GM12874 (cell line): ENCODE measurements around the gene AP5S1.

Experiments used
- TF ChIP-seq, protein P1 (sequence below): IDR thresholded peaks from 2 replicates; pipeline ENCODE4 v1.5.1; 2011; ENCODE audit warnings: low read depth, mild to moderate bottlenecking, control low read depth, low read length, moderate library complexity; ENCODE audit not compliant: insufficient read depth

The AP5S1 gene

DNA sequence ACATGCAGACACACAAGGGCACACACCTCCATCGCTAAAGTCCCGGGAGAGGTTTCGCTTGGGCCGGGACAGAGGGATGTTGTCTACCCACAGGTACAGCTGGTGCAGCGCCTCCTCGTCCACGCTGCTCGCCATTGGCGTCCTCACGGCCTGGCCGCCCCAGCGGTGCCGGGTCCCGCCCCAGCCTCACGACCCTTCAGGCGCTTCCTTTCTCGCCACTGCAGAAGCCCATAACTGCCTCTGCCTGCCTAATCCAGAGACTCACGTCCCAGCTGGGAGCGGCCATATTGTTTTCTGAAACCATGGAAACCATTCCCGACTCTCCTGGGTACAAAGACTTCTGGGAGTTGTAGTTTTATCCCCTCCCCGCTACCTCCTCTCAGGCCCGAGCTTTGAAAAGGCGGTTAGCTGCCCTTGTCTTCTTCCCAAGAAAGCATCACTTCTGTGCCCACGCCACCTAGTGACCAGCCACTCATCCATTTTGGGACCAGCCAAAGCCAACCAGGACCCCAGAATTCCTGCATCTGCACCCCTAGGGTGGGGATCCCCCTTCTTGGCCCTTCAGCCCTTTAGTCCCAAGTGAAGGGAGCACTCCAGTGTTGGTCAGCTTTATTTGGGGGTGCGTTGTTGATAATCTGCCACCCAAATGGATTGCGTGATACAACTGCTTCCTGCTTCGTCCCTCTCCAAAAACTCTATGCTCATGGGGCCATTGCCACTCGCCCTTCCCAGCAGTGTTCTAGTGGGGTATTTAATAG, 39.0 kb upstream of the AP5S1 start, which contains the start of gene SPEF1:
TSS of gene SPEF1 (minus strand) at position 296 of the 758 bp plus-strand sequence. CDS start at position 135, 161 bp downstream.
- TF ChIP-seq, protein P1, sequence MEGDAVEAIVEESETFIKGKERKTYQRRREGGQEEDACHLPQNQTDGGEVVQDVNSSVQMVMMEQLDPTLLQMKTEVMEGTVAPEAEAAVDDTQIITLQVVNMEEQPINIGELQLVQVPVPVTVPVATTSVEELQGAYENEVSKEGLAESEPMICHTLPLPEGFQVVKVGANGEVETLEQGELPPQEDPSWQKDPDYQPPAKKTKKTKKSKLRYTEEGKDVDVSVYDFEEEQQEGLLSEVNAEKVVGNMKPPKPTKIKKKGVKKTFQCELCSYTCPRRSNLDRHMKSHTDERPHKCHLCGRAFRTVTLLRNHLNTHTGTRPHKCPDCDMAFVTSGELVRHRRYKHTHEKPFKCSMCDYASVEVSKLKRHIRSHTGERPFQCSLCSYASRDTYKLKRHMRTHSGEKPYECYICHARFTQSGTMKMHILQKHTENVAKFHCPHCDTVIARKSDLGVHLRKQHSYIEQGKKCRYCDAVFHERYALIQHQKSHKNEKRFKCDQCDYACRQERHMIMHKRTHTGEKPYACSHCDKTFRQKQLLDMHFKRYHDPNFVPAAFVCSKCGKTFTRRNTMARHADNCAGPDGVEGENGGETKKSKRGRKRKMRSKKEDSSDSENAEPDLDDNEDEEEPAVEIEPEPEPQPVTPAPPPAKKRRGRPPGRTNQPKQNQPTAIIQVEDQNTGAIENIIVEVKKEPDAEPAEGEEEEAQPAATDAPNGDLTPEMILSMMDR: no peak

DNA sequence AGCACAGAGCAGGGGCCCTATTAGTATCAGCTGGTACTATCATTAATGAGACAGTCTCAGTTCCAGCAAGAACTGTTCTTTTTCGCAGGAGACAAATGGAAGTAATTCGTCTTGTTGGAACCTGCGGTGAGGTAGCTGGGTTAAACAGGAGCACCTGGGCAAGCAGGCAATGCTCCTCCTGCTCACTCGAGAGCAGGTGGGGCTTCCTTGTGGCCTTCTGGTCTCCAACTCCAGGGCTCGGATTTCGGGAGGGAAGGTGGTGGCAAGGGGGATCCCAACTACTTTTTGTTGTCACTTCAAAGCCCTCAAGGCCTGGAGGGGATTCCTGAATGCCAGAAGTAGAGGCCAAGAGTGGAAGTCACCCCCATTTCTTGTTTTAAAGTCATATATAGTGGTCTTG, 37.8 kb upstream of the AP5S1 start:
- TF ChIP-seq, protein P1: no peak

DNA sequence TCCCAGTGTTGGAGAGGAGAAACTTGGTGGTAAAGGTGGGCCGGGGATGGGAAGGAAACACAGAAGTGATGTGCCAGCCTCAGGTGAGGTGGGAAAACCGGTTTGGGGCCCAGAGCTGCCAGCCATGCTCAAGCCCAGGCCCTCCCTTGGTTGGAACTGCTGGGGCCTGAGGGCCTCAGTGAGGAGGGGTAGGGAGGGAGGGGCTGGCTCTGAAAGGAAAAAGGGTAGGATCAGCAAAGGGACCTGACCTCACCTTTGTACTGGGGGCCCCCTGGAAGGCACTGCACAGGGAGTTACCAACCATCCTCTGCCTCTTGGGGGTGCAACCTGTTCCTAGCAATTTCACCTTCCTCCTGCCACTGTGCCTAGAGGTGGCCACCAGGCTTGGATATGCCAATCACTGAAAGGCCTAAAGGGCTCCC, 37.3 kb upstream of the AP5S1 start:
- TF ChIP-seq, protein P1: no peak

DNA sequence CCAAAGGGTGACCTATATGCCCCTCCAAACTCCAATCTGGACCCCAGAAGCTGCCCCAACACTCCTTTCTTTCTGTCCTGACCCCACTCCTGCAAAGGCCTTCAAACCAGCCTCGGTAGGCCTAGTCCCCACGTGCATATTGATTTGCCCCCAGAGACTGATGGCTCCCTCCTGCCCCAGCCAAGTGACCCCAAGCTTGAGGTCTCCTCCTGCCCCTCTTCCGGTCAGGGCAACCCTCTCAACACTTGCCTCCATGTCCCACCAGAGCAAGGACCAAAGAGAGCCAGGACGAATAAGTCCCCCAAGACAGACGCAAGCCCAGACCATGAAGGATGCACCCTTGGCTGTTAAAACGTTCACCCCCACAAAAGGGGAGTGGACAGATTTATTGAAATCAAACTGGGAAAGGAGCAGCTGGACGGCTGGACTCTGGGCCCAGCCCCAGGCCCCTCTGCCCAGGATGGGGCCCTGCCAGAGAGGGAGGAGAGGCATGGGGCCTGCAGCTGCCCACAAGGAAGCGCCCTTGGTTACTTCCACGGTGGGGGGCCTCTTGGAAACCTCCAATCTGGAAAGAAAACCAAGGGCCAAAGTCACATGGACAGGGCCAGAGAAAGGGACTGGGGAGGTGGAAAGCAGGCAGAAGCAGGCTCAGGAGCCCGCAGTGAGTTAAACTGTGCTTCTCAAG, 36.7 kb upstream of the AP5S1 start:
- TF ChIP-seq, protein P1: no peak

DNA sequence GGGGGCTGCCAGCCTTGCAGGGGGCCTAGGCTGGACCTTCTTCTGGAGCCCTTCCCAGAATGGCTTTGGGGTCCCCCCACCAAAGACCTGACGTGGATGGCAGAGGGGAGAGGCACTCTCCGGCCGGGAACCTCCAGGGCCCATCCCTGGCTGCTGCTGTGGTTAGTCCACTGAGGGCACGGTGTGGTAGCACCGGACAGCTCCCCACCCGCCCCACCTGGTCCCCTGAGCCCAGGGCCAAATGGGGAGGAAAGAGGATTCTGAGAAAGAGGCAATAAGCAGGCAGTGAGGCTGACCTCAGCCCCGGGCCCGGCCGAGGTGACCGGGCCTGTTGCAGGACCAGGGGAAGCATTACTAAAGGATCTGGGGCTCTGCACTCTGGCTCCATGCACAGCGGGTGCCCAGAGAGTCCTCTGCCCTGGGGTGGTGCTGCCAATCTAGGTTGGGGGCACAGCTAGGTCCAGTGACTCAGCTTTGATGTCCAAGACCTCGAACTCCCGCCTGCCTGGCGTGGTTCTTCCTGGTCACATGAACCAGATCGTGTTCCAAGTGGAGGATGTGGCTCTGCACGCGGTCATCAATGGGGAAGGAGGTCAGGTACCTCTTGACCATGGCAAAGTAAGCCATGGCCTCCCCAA, 36.0 kb upstream of the AP5S1 start:
- TF ChIP-seq, protein P1: no peak

DNA sequence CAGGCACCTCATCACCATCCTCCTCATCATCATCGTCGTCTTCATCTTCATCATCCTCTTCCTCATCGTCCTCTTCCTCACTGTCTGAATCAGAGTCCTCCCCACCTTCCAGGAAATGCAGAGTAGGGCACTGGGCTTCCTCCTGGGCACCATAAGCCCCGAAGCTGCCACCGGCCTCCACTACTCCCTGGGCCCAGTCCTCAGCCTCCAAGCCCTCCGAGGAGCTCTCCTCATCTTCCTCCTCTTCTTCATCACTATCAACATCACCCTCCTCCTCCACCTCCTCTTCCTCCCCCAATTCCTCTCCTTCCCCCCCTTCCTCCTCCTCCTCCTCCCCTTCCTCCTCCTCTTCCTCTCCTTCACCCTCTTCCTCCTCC, 35.5 kb upstream of the AP5S1 start:
- TF ChIP-seq, protein P1: no peak
